GM23338 (cell line): ENCODE data around the gene SIGLEC8.

Experiments
- CREB1 ChIP-seq: fragments of 250-450 bp; sonication (Bioruptor Pico); IDR thresholded peaks from 2 replicates; pipeline ENCODE4 v1.5.0; 2020; ENCODE audit warnings: low read depth, mild to moderate bottlenecking, moderate library complexity
- EZH2 ChIP-seq: fragments of 200-600 bp; sonication (generic); IDR thresholded peaks from one replicate; pipeline ENCODE4 v1.8.0; 2017; ENCODE audit warnings: antibody characterized with exemption, mild to moderate bottlenecking, low read depth; ENCODE audit not compliant: unreplicated experiment
- EZH2phosphoT487 ChIP-seq: fragments of 200-600 bp; sonication (generic); IDR thresholded peaks from one replicate; pipeline ENCODE4 v1.8.1; 2018; ENCODE audit warnings: antibody characterized with exemption; ENCODE audit not compliant: unreplicated experiment
- JUNB ChIP-seq: IDR thresholded peaks from one replicate; pipeline ENCODE4 v1.6.1; 2016; ENCODE audit warnings: antibody characterized with exemption; ENCODE audit not compliant: unreplicated experiment
- POLR2AphosphoS5 ChIP-seq: IDR thresholded peaks from 2 replicates; pipeline ENCODE4 v1.6.1; 2016; ENCODE audit warnings: antibody characterized with exemption, low read depth
- REST ChIP-seq: IDR thresholded peaks from one replicate; pipeline ENCODE4 v1.6.1; 2018; ENCODE audit warnings: antibody characterized with exemption; ENCODE audit not compliant: unreplicated experiment
- STAT1 ChIP-seq: IDR thresholded peaks from one replicate; pipeline ENCODE4 v1.6.1; 2016; ENCODE audit warnings: antibody characterized with exemption; ENCODE audit not compliant: unreplicated experiment
- ZNF114 ChIP-seq: fragments of 250-450 bp; sonication (Bioruptor Pico); IDR thresholded peaks from 2 replicates; pipeline ENCODE4 v1.5.0; 2020; ENCODE audit warnings: mild to moderate bottlenecking, moderate library complexity
- TF ChIP-seq, protein P1 (sequence below), 2 experiments: fragments of 200-600 bp in 1 of 2; sonication (generic) in 1 of 2; conservative IDR thresholded peaks; 2 replicates each; pipeline versions ENCODE4 v1.5.1 to v1.6.1; 2016 to 2017; ENCODE audit warnings: antibody characterized with exemption in 2 of 2, low read depth in 2 of 2, mild to moderate bottlenecking in 2 of 2, moderate library complexity in 1 of 2

- TF ChIP-seq REST (no peak), EZH2 (no peak), STAT1 (no peak), POLR2AphosphoS5 (no peak), EZH2phosphoT487 (no peak), ZNF114 (CRISPR knock-in tag) (no peak), CREB1 (CRISPR knock-in tag) (no peak), JUNB (no peak)
- TF ChIP-seq, protein P1, sequence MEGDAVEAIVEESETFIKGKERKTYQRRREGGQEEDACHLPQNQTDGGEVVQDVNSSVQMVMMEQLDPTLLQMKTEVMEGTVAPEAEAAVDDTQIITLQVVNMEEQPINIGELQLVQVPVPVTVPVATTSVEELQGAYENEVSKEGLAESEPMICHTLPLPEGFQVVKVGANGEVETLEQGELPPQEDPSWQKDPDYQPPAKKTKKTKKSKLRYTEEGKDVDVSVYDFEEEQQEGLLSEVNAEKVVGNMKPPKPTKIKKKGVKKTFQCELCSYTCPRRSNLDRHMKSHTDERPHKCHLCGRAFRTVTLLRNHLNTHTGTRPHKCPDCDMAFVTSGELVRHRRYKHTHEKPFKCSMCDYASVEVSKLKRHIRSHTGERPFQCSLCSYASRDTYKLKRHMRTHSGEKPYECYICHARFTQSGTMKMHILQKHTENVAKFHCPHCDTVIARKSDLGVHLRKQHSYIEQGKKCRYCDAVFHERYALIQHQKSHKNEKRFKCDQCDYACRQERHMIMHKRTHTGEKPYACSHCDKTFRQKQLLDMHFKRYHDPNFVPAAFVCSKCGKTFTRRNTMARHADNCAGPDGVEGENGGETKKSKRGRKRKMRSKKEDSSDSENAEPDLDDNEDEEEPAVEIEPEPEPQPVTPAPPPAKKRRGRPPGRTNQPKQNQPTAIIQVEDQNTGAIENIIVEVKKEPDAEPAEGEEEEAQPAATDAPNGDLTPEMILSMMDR (conservative IDR thresholded peaks at IDR 0.05; ENCODE audit: low read depth in 2 of 2): no peak
Observed at GRCh38 chr19:51467864-51468544, 9.8 kb upstream of the SIGLEC8 start.
